ENCODE results near the gene MKLN1. TPM values are rescaled to one million over a fixed set of nuclear protein-coding genes. Genes with fewer than 3 reads are reported as not detected.
A peak's percentile ranks its signal among the peaks of the same experiment; 100 is the strongest.

Gene MKLN1
- polyA plus RNA-seq, 2 of the 4 experiments (the other 2 are of a cell fraction), result 39.6 to 84.5 TPM

GRCh38 chr7:131521651-131522163 is 194.0 kb downstream of the MKLN1 start (continued):
- no peak for TF ChIP-seq CBX8 (IDR thresholded peaks at IDR 0.05)

DNA sequence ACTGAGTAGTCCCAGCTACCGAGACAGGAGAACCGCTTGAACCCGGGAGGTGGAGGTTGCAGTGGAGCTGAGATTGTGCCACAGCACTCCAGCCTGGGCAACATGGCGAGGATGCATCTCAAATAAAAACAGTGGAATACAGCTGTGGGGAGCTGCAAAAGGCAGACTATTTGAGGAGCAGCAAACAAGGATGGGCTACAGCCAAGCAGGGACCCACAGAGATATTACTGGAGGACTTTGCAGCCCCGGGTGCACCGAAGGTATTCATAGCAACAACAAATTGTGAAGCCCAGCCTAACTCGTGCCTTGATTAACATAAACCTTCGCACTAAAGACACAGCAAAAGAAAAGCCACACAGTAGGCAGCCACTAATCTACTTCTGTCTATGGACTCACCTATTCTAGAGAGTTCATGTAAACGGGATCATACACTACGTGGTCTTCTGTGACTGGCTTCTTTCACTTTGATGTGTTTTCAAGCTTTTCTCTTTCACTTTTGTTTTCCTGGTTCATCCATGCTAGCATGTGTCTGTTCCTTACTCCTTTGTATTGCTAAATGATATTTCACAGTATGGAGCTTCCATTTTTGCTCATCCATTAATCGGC is 194.8 kb downstream of the MKLN1 start:
- no peak for FAIRE-seq
- WGBS (ENCODE audit: missing lambda C conversion rate), result 86% methylated on average over 11 of the region's 11 CpGs
- POLR2A ChIA-PET, result interaction anchor here (1.2 kb wide), 1 partner anchor 16 kb away, joined by 3 read pairs; no protein-coding TSS in a partner anchor

GRCh38 chr7:131524115-131524514 is 196.4 kb downstream of the MKLN1 start:
- peaks cover 25% of the 10 kb centered on the region for H3K4me1 ChIP-seq
- FAIRE-seq (no peak), ATAC-seq (no peak), DNase-seq (ENCODE audit: low read depth in 1 of 2, low spot score in 1 of 2) (no peak)
- H3K4me2 ChIP-seq, result no peak overlapping the region
- H3K9me3 ChIP-seq, result no peaks in the 10 kb centered on the region
- TF ChIP-seq HMGXB4 (CRISPR knock-in tag; IDR thresholded peaks at IDR 0.05; ENCODE audit: borderline replicate concordance) (no peak), NFE2L2 (conservative IDR thresholded peaks at IDR 0.05; ENCODE audit: low read length) (no peak), HEYL (CRISPR knock-in tag; IDR thresholded peaks at IDR 0.05) (no peak), ESRRA (IDR thresholded peaks at IDR 0.05; ENCODE audit: borderline replicate concordance, low read length) (no peak), JUNB (IDR thresholded peaks at IDR 0.05) (no peak), FOXS1 (CRISPR knock-in tag; IDR thresholded peaks at IDR 0.05) (no peak), POLR2A (IDR thresholded peaks at IDR 0.05; ENCODE audit: low read length) (no peak), HES2 (IDR thresholded peaks at IDR 0.05) (no peak), FOSB (CRISPR knock-in tag; IDR thresholded peaks at IDR 0.05) (no peak), HOXA7 (CRISPR knock-in tag; IDR thresholded peaks at IDR 0.05) (no peak), FOSL2 (IDR thresholded peaks at IDR 0.05) (no peak), FOSL2 (CRISPR knock-in tag; IDR thresholded peaks at IDR 0.05) (no peak)
- POLR2A ChIA-PET, result no interaction called here
- CTCF ChIA-PET, result interaction anchor here (0.6 to 4.1 kb wide), 4 partner anchors 11 to 501 kb away, joined by 3 to 15 read pairs (median 4); no protein-coding TSS in a partner anchor
- 41% methylated on average over 2 of the region's 2 CpGs for WGBS (ENCODE audit: missing lambda C conversion rate)
- H3K27ac ChIP-seq, result no peak overlapping the region
- no peak overlapping the region for H3K4me3 ChIP-seq

More for the DNA sequence above, 194.8 kb downstream of the MKLN1 start:
- DNase-seq (ENCODE audit: low read depth in 1 of 2, low spot score in 1 of 2) (no peak), ATAC-seq (no peak; a peak in 1 of 6 replicates)
- peak overlapping the region; percentile 52 to 75; a peak in 4 of 6 replicates for H3K27ac ChIP-seq
- TF ChIP-seq TP53 (CRISPR knock-in tag; IDR thresholded peaks at IDR 0.05) (no peak), ZFP36 (IDR thresholded peaks at IDR 0.05; ENCODE audit: borderline replicate concordance, partially characterized antibody) (no peak), CTCF (IDR thresholded peaks at IDR 0.05) (no peak), KDM5A (IDR thresholded peaks at IDR 0.05) (no peak), EHMT2 (IDR thresholded peaks at IDR 0.05; ENCODE audit: low read depth) (no peak), HOXB13 (CRISPR knock-in tag; IDR thresholded peaks at IDR 0.05; ENCODE audit: low read depth) (no peak), HDAC2 (IDR thresholded peaks at IDR 0.05) (no peak), HEYL (CRISPR knock-in tag; IDR thresholded peaks at IDR 0.05) (no peak), CHD2 (IDR thresholded peaks at IDR 0.05; ENCODE audit: low read length, partially characterized antibody) (no peak), RFX5 (IDR thresholded peaks at IDR 0.05) (no peak), ZSCAN20 (CRISPR knock-in tag; IDR thresholded peaks at IDR 0.05) (no peak), CBX2 (IDR thresholded peaks at IDR 0.05; ENCODE audit: borderline replicate concordance, low read depth) (no peak), ESRRA (IDR thresholded peaks at IDR 0.05; ENCODE audit: borderline replicate concordance, low read length) (no peak), RARB (CRISPR knock-in tag; IDR thresholded peaks at IDR 0.05) (no peak), CBX8 (IDR thresholded peaks at IDR 0.05) (no peak), RCOR1 (IDR thresholded peaks at IDR 0.05; ENCODE audit: low read depth, low read length) (no peak), NR3C1 (IDR thresholded peaks at IDR 0.05) (no peak), JUNB (IDR thresholded peaks at IDR 0.05) (no peak)
- TF ChIP-seq, protein P1, sequence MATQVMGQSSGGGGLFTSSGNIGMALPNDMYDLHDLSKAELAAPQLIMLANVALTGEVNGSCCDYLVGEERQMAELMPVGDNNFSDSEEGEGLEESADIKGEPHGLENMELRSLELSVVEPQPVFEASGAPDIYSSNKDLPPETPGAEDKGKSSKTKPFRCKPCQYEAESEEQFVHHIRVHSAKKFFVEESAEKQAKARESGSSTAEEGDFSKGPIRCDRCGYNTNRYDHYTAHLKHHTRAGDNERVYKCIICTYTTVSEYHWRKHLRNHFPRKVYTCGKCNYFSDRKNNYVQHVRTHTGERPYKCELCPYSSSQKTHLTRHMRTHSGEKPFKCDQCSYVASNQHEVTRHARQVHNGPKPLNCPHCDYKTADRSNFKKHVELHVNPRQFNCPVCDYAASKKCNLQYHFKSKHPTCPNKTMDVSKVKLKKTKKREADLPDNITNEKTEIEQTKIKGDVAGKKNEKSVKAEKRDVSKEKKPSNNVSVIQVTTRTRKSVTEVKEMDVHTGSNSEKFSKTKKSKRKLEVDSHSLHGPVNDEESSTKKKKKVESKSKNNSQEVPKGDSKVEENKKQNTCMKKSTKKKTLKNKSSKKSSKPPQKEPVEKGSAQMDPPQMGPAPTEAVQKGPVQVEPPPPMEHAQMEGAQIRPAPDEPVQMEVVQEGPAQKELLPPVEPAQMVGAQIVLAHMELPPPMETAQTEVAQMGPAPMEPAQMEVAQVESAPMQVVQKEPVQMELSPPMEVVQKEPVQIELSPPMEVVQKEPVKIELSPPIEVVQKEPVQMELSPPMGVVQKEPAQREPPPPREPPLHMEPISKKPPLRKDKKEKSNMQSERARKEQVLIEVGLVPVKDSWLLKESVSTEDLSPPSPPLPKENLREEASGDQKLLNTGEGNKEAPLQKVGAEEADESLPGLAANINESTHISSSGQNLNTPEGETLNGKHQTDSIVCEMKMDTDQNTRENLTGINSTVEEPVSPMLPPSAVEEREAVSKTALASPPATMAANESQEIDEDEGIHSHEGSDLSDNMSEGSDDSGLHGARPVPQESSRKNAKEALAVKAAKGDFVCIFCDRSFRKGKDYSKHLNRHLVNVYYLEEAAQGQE (IDR thresholded peaks at IDR 0.05), result no peak
- TF ChIP-seq, protein P2, sequence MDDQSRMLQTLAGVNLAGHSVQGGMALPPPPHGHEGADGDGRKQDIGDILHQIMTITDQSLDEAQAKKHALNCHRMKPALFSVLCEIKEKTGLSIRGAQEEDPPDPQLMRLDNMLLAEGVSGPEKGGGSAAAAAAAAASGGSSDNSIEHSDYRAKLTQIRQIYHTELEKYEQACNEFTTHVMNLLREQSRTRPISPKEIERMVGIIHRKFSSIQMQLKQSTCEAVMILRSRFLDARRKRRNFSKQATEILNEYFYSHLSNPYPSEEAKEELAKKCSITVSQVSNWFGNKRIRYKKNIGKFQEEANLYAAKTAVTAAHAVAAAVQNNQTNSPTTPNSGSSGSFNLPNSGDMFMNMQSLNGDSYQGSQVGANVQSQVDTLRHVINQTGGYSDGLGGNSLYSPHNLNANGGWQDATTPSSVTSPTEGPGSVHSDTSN (IDR thresholded peaks at IDR 0.05), result no peak
- peak overlapping the region; percentile 56; the same call in 1 of the 3 replicates for H3K4me2 ChIP-seq
- H3K9me3 ChIP-seq, result no peaks in the 10 kb centered on the region
- H3K4me3 ChIP-seq, result no peak overlapping the region
- CTCF ChIA-PET, result interaction anchor here (0.5 to 3.5 kb wide), 5 partner anchors 9 to 453 kb away, joined by 3 to 17 read pairs (median 4); no protein-coding TSS in a partner anchor
- peaks cover 25% of the 10 kb centered on the region for H3K4me1 ChIP-seq
